ENCODE results near the gene ANAPC10. TPM values are rescaled to one million over a fixed set of nuclear protein-coding genes. Genes with fewer than 3 reads are reported as not detected.
A peak's percentile ranks its signal among the peaks of the same experiment; 100 is the strongest.

ANAPC10 gene
- total and polyA plus RNA-seq, 2 donors (not counting 1 experiment from before 2014, with no cell fraction given): 28.1 to 29.7 TPM

DNA sequence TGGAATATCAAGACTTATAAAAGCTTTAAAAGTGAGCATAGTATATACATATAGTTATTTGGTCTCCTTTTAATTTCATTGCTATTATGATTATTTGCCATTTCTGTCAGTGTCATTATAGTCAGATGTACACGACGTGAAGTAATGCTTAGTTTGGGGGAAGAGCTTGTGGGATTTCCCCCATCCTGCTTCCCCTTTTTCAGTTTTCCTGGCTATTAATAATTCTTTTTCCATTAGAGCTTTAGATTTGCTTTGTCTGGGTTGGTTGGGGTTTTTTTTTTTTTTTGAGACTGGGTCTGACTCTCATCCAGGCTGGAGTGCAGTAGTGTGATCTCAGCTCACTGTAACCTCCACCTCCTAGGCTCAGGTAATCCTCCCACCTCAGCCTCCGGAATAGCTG, 5.5 kb upstream of the ANAPC10 start:
- H3K36me3 ChIP-seq (ENCODE audit: control insufficient read depth, insufficient read depth, low read length): peaks cover 1% of the 10 kb centered on the region
- H2AFZ ChIP-seq (ENCODE audit: low read length): no peak overlapping the region
- H3K27me3 ChIP-seq (ENCODE audit: control insufficient read depth, insufficient read depth, low read length): no peaks in the 10 kb centered on the region
- no peaks in the 10 kb centered on the region for H4K20me1 ChIP-seq (ENCODE audit: control insufficient read depth, extremely low read depth, insufficient read depth, low read length)
- DNase-seq (ENCODE audit: low read depth in 2 of 2): no peak
- H3K79me2 ChIP-seq (ENCODE audit: control insufficient read depth, insufficient read depth, low read length): peaks cover 59% of the 10 kb centered on the region
- no peak overlapping the region for H3K9ac ChIP-seq (ENCODE audit: insufficient read depth, low read length)
- TF ChIP-seq, protein P1, sequence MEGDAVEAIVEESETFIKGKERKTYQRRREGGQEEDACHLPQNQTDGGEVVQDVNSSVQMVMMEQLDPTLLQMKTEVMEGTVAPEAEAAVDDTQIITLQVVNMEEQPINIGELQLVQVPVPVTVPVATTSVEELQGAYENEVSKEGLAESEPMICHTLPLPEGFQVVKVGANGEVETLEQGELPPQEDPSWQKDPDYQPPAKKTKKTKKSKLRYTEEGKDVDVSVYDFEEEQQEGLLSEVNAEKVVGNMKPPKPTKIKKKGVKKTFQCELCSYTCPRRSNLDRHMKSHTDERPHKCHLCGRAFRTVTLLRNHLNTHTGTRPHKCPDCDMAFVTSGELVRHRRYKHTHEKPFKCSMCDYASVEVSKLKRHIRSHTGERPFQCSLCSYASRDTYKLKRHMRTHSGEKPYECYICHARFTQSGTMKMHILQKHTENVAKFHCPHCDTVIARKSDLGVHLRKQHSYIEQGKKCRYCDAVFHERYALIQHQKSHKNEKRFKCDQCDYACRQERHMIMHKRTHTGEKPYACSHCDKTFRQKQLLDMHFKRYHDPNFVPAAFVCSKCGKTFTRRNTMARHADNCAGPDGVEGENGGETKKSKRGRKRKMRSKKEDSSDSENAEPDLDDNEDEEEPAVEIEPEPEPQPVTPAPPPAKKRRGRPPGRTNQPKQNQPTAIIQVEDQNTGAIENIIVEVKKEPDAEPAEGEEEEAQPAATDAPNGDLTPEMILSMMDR (conservative IDR thresholded peaks at IDR 0.05 in 1 of 2, IDR thresholded peaks at IDR 0.05 in 1 of 2; ENCODE audit: low read depth in 1 of 2, low read length in 2 of 2): no peak
- TF ChIP-seq EZH2 (IDR thresholded peaks at IDR 0.05; ENCODE audit: low read length, missing control alignments): no peak
- H3K4me3 ChIP-seq (replicated peaks in 1 of 4; ENCODE audit: control extremely low read depth in 1 of 4, insufficient read depth in 1 of 4, low read depth in 3 of 4, low read length in 4 of 4): no peak overlapping the region
- no peaks in the 10 kb centered on the region for H3K9me3 ChIP-seq (ENCODE audit: control insufficient read depth, insufficient read depth, low read depth, low read length)
- H3K27ac ChIP-seq (ENCODE audit: insufficient read depth, low read length): no peak overlapping the region
- H3K4me1 ChIP-seq (ENCODE audit: control insufficient read depth, extremely low read depth, insufficient read depth, low read length): no peaks in the 10 kb centered on the region
- no peak overlapping the region for H3K4me2 ChIP-seq (ENCODE audit: extremely low read depth, insufficient read depth, low read length)

DNA sequence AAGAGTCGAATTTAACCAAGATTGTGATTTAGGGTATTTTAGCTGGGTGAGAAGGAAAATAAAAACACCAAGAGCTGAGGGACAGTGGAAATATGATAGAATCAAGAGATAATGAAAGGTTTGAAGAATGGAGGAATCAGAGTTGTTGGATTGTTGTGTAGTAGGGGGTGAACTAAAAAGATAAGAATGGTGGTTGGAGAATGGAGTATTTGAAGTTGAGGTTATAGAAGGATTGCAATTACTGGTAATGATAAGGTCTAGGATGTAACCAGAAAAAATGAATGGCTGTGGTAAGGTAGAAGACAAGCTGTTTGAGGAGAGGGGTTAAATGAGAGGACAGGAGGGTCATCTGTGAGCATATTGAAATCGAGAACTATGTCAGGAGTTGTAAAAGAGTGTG, 4.6 kb upstream of the ANAPC10 start:
- no peak overlapping the region for H3K27ac ChIP-seq (ENCODE audit: insufficient read depth, low read length)
- H3K9ac ChIP-seq (ENCODE audit: insufficient read depth, low read length): no peak overlapping the region
- H3K79me2 ChIP-seq (ENCODE audit: control insufficient read depth, insufficient read depth, low read length): peaks cover 63% of the 10 kb centered on the region
- no peaks in the 10 kb centered on the region for H3K36me3 ChIP-seq (ENCODE audit: control insufficient read depth, insufficient read depth, low read length)
- H3K4me1 ChIP-seq (ENCODE audit: control insufficient read depth, extremely low read depth, insufficient read depth, low read length): no peaks in the 10 kb centered on the region
- no peak overlapping the region for H3K4me2 ChIP-seq (ENCODE audit: extremely low read depth, insufficient read depth, low read length)
- no peak overlapping the region for H2AFZ ChIP-seq (ENCODE audit: low read length)
- no peaks in the 10 kb centered on the region for H4K20me1 ChIP-seq (ENCODE audit: control insufficient read depth, extremely low read depth, insufficient read depth, low read length)
- H3K27me3 ChIP-seq (ENCODE audit: control insufficient read depth, insufficient read depth, low read length): no peaks in the 10 kb centered on the region
- H3K4me3 ChIP-seq (replicated peaks in 1 of 4; ENCODE audit: control extremely low read depth in 1 of 4, insufficient read depth in 1 of 4, low read depth in 3 of 4, low read length in 4 of 4): no peak overlapping the region
- TF ChIP-seq EZH2 (IDR thresholded peaks at IDR 0.05; ENCODE audit: low read length, missing control alignments): no peak
- TF ChIP-seq, protein P1 (conservative IDR thresholded peaks at IDR 0.05 in 1 of 2, IDR thresholded peaks at IDR 0.05 in 1 of 2; ENCODE audit: low read depth in 1 of 2, low read length in 2 of 2): no peak
- no peak for DNase-seq (ENCODE audit: low read depth in 2 of 2)
- H3K9me3 ChIP-seq (ENCODE audit: control insufficient read depth, insufficient read depth, low read depth, low read length): no peaks in the 10 kb centered on the region

GRCh38 chr4:145101091-145101490, 3.1 kb upstream of the ANAPC10 start:
- Histone ChIP-seq H2AFZ (ENCODE audit: low read length) (no peak overlapping the region), H3K9me3 (ENCODE audit: control insufficient read depth, insufficient read depth, low read depth, low read length) (no peaks in the 10 kb centered on the region), H3K4me1 (ENCODE audit: control insufficient read depth, extremely low read depth, insufficient read depth, low read length) (no peaks in the 10 kb centered on the region), H4K20me1 (ENCODE audit: control insufficient read depth, extremely low read depth, insufficient read depth, low read length) (no peaks in the 10 kb centered on the region), H3K4me2 (ENCODE audit: extremely low read depth, insufficient read depth, low read length) (no peak overlapping the region), H3K27me3 (ENCODE audit: control insufficient read depth, insufficient read depth, low read length) (no peaks in the 10 kb centered on the region), H3K27ac (ENCODE audit: insufficient read depth, low read length) (no peak overlapping the region), H3K9ac (ENCODE audit: insufficient read depth, low read length) (no peak overlapping the region), H3K36me3 (ENCODE audit: control insufficient read depth, insufficient read depth, low read length) (no peaks in the 10 kb centered on the region), H3K79me2 (ENCODE audit: control insufficient read depth, insufficient read depth, low read length) (peaks cover 76% of the 10 kb centered on the region), H3K4me3 (replicated peaks in 1 of 4; ENCODE audit: control extremely low read depth in 1 of 4, insufficient read depth in 1 of 4, low read depth in 3 of 4, low read length in 4 of 4) (no peak overlapping the region)
- TF ChIP-seq, protein P1 (conservative IDR thresholded peaks at IDR 0.05 in 1 of 2, IDR thresholded peaks at IDR 0.05 in 1 of 2; ENCODE audit: low read depth in 1 of 2, low read length in 2 of 2): no peak
- no peak for TF ChIP-seq EZH2 (IDR thresholded peaks at IDR 0.05; ENCODE audit: low read length, missing control alignments)
- DNase-seq (ENCODE audit: low read depth in 2 of 2): peak in 1 of 2 donors; percentile 17
